ENCODE measurements around the gene SEMA5B. TPM values are rescaled to one million over a fixed set of nuclear protein-coding genes. Genes with fewer than 3 reads are reported as not detected.

Gene SEMA5B
- total RNA-seq, 3 donors from 2014 or later (not counting 1 experiment from before 2014, with no cell fraction given): 0.23 TPM; not detected in 2

GRCh38 chr3:123002100-123002748 is 25.3 kb downstream of the SEMA5B start:
- no peak overlapping the region for H3K4me3 Mint-ChIP-seq
- intact Hi-C loops (cut with micrococcal nuclease): no loop called here
- WGBS (ENCODE audit: insufficient coverage): 81% methylated on average over 8 of the region's 8 CpGs

DNA sequence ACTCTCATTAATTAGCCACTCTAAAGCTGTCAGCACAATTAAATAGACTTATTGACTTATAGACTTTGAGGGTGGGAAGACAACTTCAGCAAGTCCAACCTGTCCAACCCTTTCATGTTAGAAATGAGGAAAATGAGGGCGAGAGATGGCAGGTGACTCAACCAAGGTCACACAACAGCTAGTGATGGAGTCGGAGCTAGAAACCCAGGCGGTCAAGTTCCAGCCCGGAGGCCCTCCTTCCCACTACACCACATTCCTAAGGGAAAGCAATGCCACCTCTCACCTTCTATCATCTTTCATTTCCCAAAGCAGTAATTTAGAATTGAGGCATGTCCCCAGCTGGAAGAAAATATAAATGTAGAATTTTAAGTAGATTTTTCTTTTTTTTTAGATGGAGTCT is 28.7 kb downstream of the SEMA5B start:
- Mint-ChIP-seq H3K4me3 (no peak overlapping the region), H3K27ac (no peak overlapping the region), H3K4me1 (no peaks in the 10 kb centered on the region), H3K27me3 (ENCODE audit: low read depth in 2 of 2) (peaks cover 11 to 30% of the 10 kb centered on the region in 2 donors), H3K36me3 (no peaks in the 10 kb centered on the region), H3K9me3 (no peaks in the 10 kb centered on the region)
- H3K36me3 ChIP-seq (ENCODE audit: control insufficient read depth, insufficient read depth, low read length): no peaks in the 10 kb centered on the region
- TF ChIP-seq CTCF (IDR thresholded peaks at IDR 0.05): no peak
- 97% methylated on average over 3 of the region's 4 CpGs for WGBS (ENCODE audit: insufficient coverage)
- no peaks in the 10 kb centered on the region for H3K9me3 ChIP-seq (ENCODE audit: control insufficient read depth, insufficient read depth, low read length)
- H3K4me3 ChIP-seq (ENCODE audit: low read length): no peak overlapping the region
- ATAC-seq (no peak), DNase-seq (no peak)
- no peaks in the 10 kb centered on the region for H3K27me3 ChIP-seq (ENCODE audit: control insufficient read depth, insufficient read depth, low read length)
- intact Hi-C loops (cut with micrococcal nuclease): no loop called here
- H3K27ac ChIP-seq (ENCODE audit: low read length): no peak overlapping the region
- no peaks in the 10 kb centered on the region for H3K4me1 ChIP-seq (ENCODE audit: control insufficient read depth, insufficient read depth, low read length)

More at GRCh38 chr3:123002100-123002748, 25.3 kb downstream of the SEMA5B start:
- no peaks in the 10 kb centered on the region for H3K9me3 ChIP-seq (ENCODE audit: control insufficient read depth, insufficient read depth, low read length)
- Mint-ChIP-seq H3K27me3 (ENCODE audit: low read depth in 2 of 2) (peaks cover 11 to 36% of the 10 kb centered on the region in 2 donors), H3K4me1 (no peaks in the 10 kb centered on the region), H3K27ac (no peak overlapping the region), H3K9me3 (no peaks in the 10 kb centered on the region), H3K36me3 (no peaks in the 10 kb centered on the region)
- no peaks in the 10 kb centered on the region for H3K36me3 ChIP-seq (ENCODE audit: control insufficient read depth, insufficient read depth, low read length)
- no peak for TF ChIP-seq CTCF (IDR thresholded peaks at IDR 0.05)
- DNase-seq (no peak), ATAC-seq (no peak)
- H3K27me3 ChIP-seq (ENCODE audit: control insufficient read depth, insufficient read depth, low read length): no peaks in the 10 kb centered on the region
- no peak overlapping the region for H3K27ac ChIP-seq (ENCODE audit: low read length)
- no peak overlapping the region for H3K4me3 ChIP-seq (ENCODE audit: low read length)
- no peaks in the 10 kb centered on the region for H3K4me1 ChIP-seq (ENCODE audit: control insufficient read depth, insufficient read depth, low read length)

DNA sequence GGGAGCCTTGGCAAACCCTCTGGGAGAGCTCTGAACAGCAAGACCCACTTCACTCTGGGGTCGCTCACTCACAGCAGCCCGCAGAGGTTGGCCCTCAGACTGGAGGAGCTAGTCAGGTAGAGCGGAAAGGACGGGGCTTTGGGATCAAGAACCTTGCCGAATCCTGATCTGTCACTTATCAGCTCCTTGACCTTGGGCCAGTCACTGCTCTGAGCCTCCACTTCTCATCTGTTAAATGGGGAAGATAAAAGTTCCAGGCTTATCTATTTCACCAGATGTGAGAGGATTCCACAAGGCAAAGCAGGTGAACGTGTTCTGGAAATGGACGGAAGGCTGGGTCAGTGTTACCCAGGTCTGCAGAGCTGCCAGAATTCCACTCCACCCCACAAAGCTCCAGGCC is 29.4 kb downstream of the SEMA5B start:
- H3K9me3 Mint-ChIP-seq: no peaks in the 10 kb centered on the region
- 91% methylated on average over 7 of the region's 7 CpGs for WGBS (ENCODE audit: insufficient coverage)
- Histone ChIP-seq H3K4me1 (ENCODE audit: control insufficient read depth, insufficient read depth, low read length) (no peaks in the 10 kb centered on the region), H3K4me3 (ENCODE audit: low read length) (no peak overlapping the region), H3K27ac (ENCODE audit: low read length) (no peak overlapping the region), H3K9me3 (ENCODE audit: control insufficient read depth, insufficient read depth, low read length) (no peaks in the 10 kb centered on the region), H3K36me3 (ENCODE audit: control insufficient read depth, insufficient read depth, low read length) (no peaks in the 10 kb centered on the region), H3K27me3 (ENCODE audit: control insufficient read depth, insufficient read depth, low read length) (no peaks in the 10 kb centered on the region)
- intact Hi-C loops (cut with micrococcal nuclease): no loop called here
- no peaks in the 10 kb centered on the region for H3K4me1 Mint-ChIP-seq
- no peak overlapping the region for H3K4me3 Mint-ChIP-seq
- no peaks in the 10 kb centered on the region for H3K36me3 Mint-ChIP-seq
- peaks cover 14 to 33% of the 10 kb centered on the region in 2 donors for H3K27me3 Mint-ChIP-seq (ENCODE audit: low read depth in 2 of 2)
- ATAC-seq (no peak), DNase-seq (no peak)
- H3K27ac Mint-ChIP-seq: no peak overlapping the region
- TF ChIP-seq CTCF (IDR thresholded peaks at IDR 0.05): no peak

DNA sequence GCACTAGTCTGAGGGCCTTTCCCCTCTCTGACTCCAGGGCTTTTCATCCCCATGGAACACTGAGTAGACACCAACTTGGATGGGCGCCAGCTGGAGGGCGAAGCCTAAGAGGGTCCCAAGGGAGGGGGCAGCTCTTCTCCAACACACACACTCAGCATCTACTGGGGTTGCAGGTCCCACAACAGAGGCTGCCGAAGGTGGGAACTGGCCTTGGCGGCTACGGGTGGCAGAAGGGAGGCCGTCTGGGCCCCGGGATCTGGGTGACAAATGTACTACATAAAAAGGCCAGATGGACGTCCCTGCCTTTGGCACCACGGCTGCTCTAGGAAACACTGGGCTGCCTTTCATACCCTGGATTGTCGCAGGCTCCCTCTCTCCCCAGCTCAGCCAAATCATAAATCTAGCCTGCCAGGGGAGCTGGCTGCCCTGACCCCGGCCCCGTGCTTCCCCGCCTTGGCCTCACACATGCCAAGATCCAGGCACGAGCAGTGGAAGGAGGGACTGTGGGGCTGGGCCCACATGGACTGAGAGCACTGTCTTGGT is 31.5 kb downstream of the SEMA5B start:
- DNase-seq: no peak
- Mint-ChIP-seq H3K4me1 (no peaks in the 10 kb centered on the region), H3K27ac (no peak overlapping the region), H3K9me3 (no peaks in the 10 kb centered on the region), H3K36me3 (no peaks in the 10 kb centered on the region), H3K4me3 (no peak overlapping the region), H3K27me3 (ENCODE audit: low read depth in 2 of 2) (peaks cover 16 to 27% of the 10 kb centered on the region in 2 donors)
- Histone ChIP-seq H3K4me3 (ENCODE audit: low read length) (no peak overlapping the region), H3K27me3 (ENCODE audit: control insufficient read depth, insufficient read depth, low read length) (no peaks in the 10 kb centered on the region), H3K36me3 (ENCODE audit: control insufficient read depth, insufficient read depth, low read length) (no peaks in the 10 kb centered on the region), H3K27ac (ENCODE audit: low read length) (no peak overlapping the region), H3K9me3 (ENCODE audit: control insufficient read depth, insufficient read depth, low read length) (no peaks in the 10 kb centered on the region), H3K4me1 (ENCODE audit: control insufficient read depth, insufficient read depth, low read length) (no peaks in the 10 kb centered on the region)
- 91% methylated on average over 14 of the region's 14 CpGs for WGBS (ENCODE audit: insufficient coverage)
- TF ChIP-seq CTCF (IDR thresholded peaks at IDR 0.05): no peak
- ATAC-seq: no peak
- intact Hi-C loops (cut with micrococcal nuclease): no loop called here

Measured in natural killer cell (primary cell).